B cell (primary cell): Measurements from ENCODE around the gene CEACAM19. TPM values are rescaled to one million over a fixed set of nuclear protein-coding genes. Genes with fewer than 3 reads are reported as not detected.

Experiments used
- ATAC-seq: fragments of 200-7000 bp; cut with Tn5 transposase; one replicate; pipeline ENCODE4 v1.10.0; 2021; ENCODE audit warnings: low read depth, mild to moderate bottlenecking, moderate number of reproducible peaks, moderate library complexity
- CTCF ChIA-PET: fragments of 350-600 bp; sonication (Branson Sonifier 250); formaldehyde crosslinking; loops from one replicate; lab custom pipeline; 2021; ENCODE audit warnings: antibody characterized with exemption, inconsistent platforms; lab: Charles Lee
- POLR2A ChIA-PET: fragments of 350-600 bp; sonication (Branson Sonifier 250); formaldehyde crosslinking; loops from one replicate; lab custom pipeline; 2021; ENCODE audit warnings: antibody characterized with exemption; lab: Charles Lee
- DNase-seq: peaks from one replicate; pipeline ENCODE4 v3.0.0; 2013
- H2AFZ ChIP-seq: 2 replicates; pipeline ENCODE4 v1.6.1; 2012; ENCODE audit warnings: mild to moderate bottlenecking, low read depth, low read length; ENCODE audit not compliant: insufficient read depth, poor library complexity, severe bottlenecking
- H3K27ac ChIP-seq, 2 donors: 1 replicate in 1 of 2; 2 replicates in 1 of 2; pipeline ENCODE4 v1.5.1; 2012 to 2013; ENCODE audit warnings: low read length in 2 of 2, mild to moderate bottlenecking in 2 of 2, moderate library complexity in 1 of 2
- H3K27me3 ChIP-seq, 4 experiments: fragments of 200-600 bp in 1 of 4; sonication (generic) in 1 of 4; replicated peaks in 1 of 4; 1 replicate in 2 of 4; 2 replicates in 2 of 4; pipeline versions ENCODE4 v1.6.1 to v1.7.0; 2013 to 2016; ENCODE audit warnings: low read length in 3 of 4, mild to moderate bottlenecking in 2 of 4, mixed read lengths in 1 of 4, moderate library complexity in 1 of 4; ENCODE audit not compliant: insufficient read depth in 4 of 4, control insufficient read depth in 3 of 4; ENCODE audit errors: control extremely low read depth in 1 of 4
- H3K36me3 ChIP-seq, 2 experiments: replicated peaks in 1 of 2; 1 replicate in 1 of 2; 2 replicates in 1 of 2; pipeline versions ENCODE4 v1.6.1 to v1.7.1; 2013; ENCODE audit warnings: low read length in 1 of 2; ENCODE audit not compliant: insufficient read depth in 2 of 2, control insufficient read depth in 1 of 2; ENCODE audit errors: control extremely low read depth in 1 of 2, extremely low read depth in 1 of 2
- H3K4me1 ChIP-seq, 2 donors: fragments of 200-600 bp in 1 of 2; sonication (generic) in 1 of 2; 1 replicate in 1 of 2; 2 replicates in 1 of 2; pipeline versions ENCODE4 v1.5.1 to v1.6.1; 2013 to 2017; ENCODE audit warnings: low read length in 2 of 2; ENCODE audit not compliant: control insufficient read depth in 2 of 2, insufficient read depth in 2 of 2
- H3K4me2 ChIP-seq: replicated peaks from 2 replicates; pipeline ENCODE3; 2012; ENCODE audit warnings: mild to moderate bottlenecking, low read depth, low read length; ENCODE audit not compliant: poor library complexity, severe bottlenecking
- H3K4me3 ChIP-seq, 5 experiments: fragments of 200-600 bp in 1 of 5; sonication (generic) in 1 of 5; 1 replicate in 3 of 5; 2 replicates in 2 of 5; pipeline versions ENCODE4 v1.5.1 to v1.7.0; 2011 to 2016; ENCODE audit warnings: low read length in 4 of 5, mild to moderate bottlenecking in 4 of 5, low read depth in 2 of 5, control low read depth in 1 of 5, moderate library complexity in 1 of 5; ENCODE audit not compliant: insufficient read depth in 1 of 5; ENCODE audit errors: control extremely low read depth in 1 of 5, extremely low read depth in 1 of 5
- H3K79me2 ChIP-seq: fragments of 200-600 bp; sonication (generic); one replicate; pipeline ENCODE4 v1.6.0; 2016; ENCODE audit warnings: low read length; ENCODE audit not compliant: control insufficient read depth, insufficient read depth
- H3K9ac ChIP-seq: fragments of 200-600 bp; sonication (generic); 2 replicates; pipeline ENCODE4 v1.6.1; 2017; ENCODE audit warnings: mild to moderate bottlenecking, low read length, moderate library complexity
- H3K9me3 ChIP-seq, 3 donors: one replicate each; pipeline versions ENCODE4 v1.6.1 to v1.7.1; 2013; ENCODE audit warnings: low read length in 2 of 3; ENCODE audit not compliant: control insufficient read depth in 2 of 3, insufficient read depth in 1 of 3; ENCODE audit errors: control extremely low read depth in 1 of 3
- H4K20me1 ChIP-seq: 2 replicates; pipeline ENCODE4 v1.6.0; 2012; ENCODE audit warnings: mild to moderate bottlenecking, low read length; ENCODE audit not compliant: insufficient read depth, control insufficient read depth, poor library complexity, severe bottlenecking
- H3K27ac Mint-ChIP-seq: one replicate; pipeline ENCODE4 v1.8.0; 2021; ENCODE audit warnings: mixed read lengths
- H3K27me3 Mint-ChIP-seq: one replicate; pipeline ENCODE4 v1.8.0; 2021; ENCODE audit warnings: mixed read lengths
- H3K4me1 Mint-ChIP-seq: one replicate; pipeline ENCODE4 v1.8.0; 2021; ENCODE audit warnings: mixed read lengths
- H3K4me3 Mint-ChIP-seq: one replicate; pipeline ENCODE4 v1.8.0; 2021; ENCODE audit warnings: mixed read lengths
- H3K9me3 Mint-ChIP-seq: one replicate; pipeline ENCODE4 v1.8.0; 2022; ENCODE audit warnings: mixed read lengths; ENCODE audit not compliant: insufficient read depth
- CTCF ChIP-seq: fragments of 200-600 bp; IDR thresholded peaks from one replicate; pipeline ENCODE4 v1.8.0; 2022; ENCODE audit warnings: antibody characterized with exemption, mild to moderate bottlenecking
- EZH2 ChIP-seq: IDR thresholded peaks from 2 replicates; pipeline ENCODE4 v1.6.1; 2012; ENCODE audit warnings: borderline replicate concordance, low read depth, mild to moderate bottlenecking, moderate library complexity, low read length; ENCODE audit not compliant: insufficient read depth, poor library complexity, severe bottlenecking
- WGBS: methylation state at CpG from one replicate; pipeline ENCODE4 v1.1.5; 2013; ENCODE audit warnings: missing lambda C conversion rate; ENCODE audit not compliant: insufficient coverage; 5-methylcytosine and 5-hydroxymethylcytosine counted together
- intact Hi-C: fragments of 100-400 bp; cut with micrococcal nuclease; formaldehyde crosslinking; loops from one replicate; pipeline ENCODE4 v1.10.0; 2022
- polyA plus RNA-seq: library from polyadenylated mRNA; depleted of rRNA; stranded (reverse); fragments of >200 nt; gene quantifications from 2 replicates; pipeline ENCODE4 v1.2.3, GENCODE V29; 2012
- total RNA-seq, 2 donors: library from RNA; stranded (reverse); fragments of 120-200 nt in 1 of 2; gene quantifications; 1 replicate in 1 of 2; 2 replicates in 1 of 2; pipeline versions ENCODE4 v1.2.3 to v1.2.4, GENCODE V29; 2013 to 2022

The CEACAM19 gene
- total and polyA plus RNA-seq, 2 donors (not counting 1 experiment from before 2014, with no cell fraction given), result not detected

DNA sequence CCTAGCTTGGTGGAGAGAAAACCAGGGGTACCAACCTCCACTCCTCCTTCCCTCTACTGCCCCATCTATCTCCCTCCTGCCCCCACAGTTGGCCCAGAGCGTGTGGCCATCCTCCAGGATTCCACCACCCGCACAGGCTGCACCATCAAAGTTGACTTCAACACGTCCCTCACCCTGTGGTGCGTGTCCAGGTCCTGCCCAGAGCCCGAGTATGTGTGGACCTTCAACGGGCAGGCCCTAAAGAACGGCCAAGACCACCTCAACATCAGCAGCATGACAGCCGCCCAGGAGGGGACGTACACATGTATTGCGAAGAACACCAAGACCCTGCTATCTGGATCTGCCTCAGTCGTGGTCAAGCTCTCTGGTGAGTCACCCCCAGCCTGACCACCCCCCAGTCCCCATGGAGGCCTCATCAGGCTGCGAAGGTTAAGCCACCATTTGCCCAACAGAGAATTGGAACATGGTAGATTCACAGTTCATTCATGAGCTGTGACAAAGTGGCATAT lies 34.3 kb downstream of the CEACAM19 start:
- Histone ChIP-seq H3K79me2 (no peaks in the 10 kb centered on the region), H3K4me2 (no peak overlapping the region), H3K9me3 (peaks cover 0 to 3% (median 0%) of the 10 kb centered on the region in 3 donors), H3K9ac (no peak overlapping the region), H2AFZ (no peak overlapping the region), H3K36me3 (no peaks in the 10 kb centered on the region), H3K4me1 (no peaks in the 10 kb centered on the region), H4K20me1 (no peaks in the 10 kb centered on the region), H3K27ac (no peak overlapping the region), H3K27me3 (peaks cover 0 to 8% (median 0%) of the 10 kb centered on the region in 4 experiments), H3K4me3 (no peak overlapping the region)
- Mint-ChIP-seq H3K27ac (no peak overlapping the region), H3K9me3 (no peaks in the 10 kb centered on the region), H3K27me3 (peaks cover 10% of the 10 kb centered on the region), H3K4me1 (no peaks in the 10 kb centered on the region), H3K4me3 (no peak overlapping the region)
- intact Hi-C loops, result no loop called here
- WGBS, result 92% methylated on average over 11 of the region's 12 CpGs
- ChIA-PET CTCF (interaction anchor here (1.2 kb wide), 1 partner anchor 18 kb away, joined by 4 read pairs; no protein-coding TSS in a partner anchor), POLR2A (no interaction called here)
- no peak for DNase-seq
- TF ChIP-seq EZH2, result no peak
- ATAC-seq, result no peak

DNA sequence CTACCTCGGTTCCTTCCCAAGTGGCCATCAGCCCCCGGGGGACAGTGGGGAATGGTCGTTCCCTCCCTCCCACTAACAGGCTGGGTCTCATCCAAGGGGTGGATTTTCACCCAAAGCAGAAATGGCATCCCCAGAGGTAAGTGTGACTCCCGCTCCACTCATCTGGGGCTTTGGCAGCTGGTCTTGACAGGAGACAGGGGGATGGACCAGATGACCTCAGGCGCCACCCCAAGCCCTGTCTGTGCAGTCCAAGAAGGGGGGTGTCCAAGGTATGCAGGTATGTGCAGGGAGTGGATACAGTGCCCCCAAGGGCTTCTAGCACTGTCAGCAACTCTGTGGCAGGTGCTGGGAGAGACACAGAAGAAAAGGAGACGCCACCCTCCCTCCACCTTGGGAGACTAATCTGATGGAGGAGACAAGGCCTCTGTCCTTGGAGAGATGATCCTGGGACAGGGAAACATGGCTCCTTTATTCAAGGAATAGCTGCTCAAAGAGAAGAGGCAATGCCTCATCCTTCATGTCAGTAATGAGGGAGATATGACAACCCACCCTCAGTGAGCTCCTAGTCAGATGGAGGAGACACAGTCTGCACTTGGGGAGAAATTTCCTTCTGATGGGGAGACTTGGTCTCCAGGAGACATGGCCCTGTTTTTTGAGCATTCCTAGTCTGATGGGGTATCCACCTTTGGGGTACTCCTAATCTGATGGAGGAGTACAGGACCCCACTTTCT lies 35.4 kb downstream of the CEACAM19 start:
- WGBS, result 96% methylated on average over 5 of the region's 6 CpGs
- Histone ChIP-seq H3K4me2 (no peak overlapping the region), H3K27me3 (peaks cover 0 to 13% (median 0%) of the 10 kb centered on the region in 4 experiments), H3K4me1 (no peaks in the 10 kb centered on the region), H3K9ac (no peak overlapping the region), H4K20me1 (no peaks in the 10 kb centered on the region), H3K79me2 (no peaks in the 10 kb centered on the region), H3K9me3 (peaks cover 0 to 3% (median 0%) of the 10 kb centered on the region in 3 donors), H3K27ac (no peak overlapping the region), H3K36me3 (no peaks in the 10 kb centered on the region), H3K4me3 (no peak overlapping the region), H2AFZ (no peak overlapping the region)
- Mint-ChIP-seq H3K27me3 (peaks cover 18% of the 10 kb centered on the region), H3K27ac (no peak overlapping the region), H3K4me1 (no peaks in the 10 kb centered on the region), H3K9me3 (no peaks in the 10 kb centered on the region), H3K4me3 (no peak overlapping the region)
- intact Hi-C loops, result no loop called here
- DNase-seq, result no peak
- CTCF ChIA-PET, result interaction anchor here (0.6 to 1.2 kb wide), 2 partner anchors 17 to 1812 kb away, joined by 3 to 4 read pairs; no protein-coding TSS in a partner anchor
- ATAC-seq, result no peak
- no peak for TF ChIP-seq EZH2
- TF ChIP-seq CTCF, result no peak
- POLR2A ChIA-PET, result no interaction called here
